HepG2 (cell line): Measurements from ENCODE around the gene SLC4A2. TPM values are rescaled to one million over a fixed set of nuclear protein-coding genes. Genes with fewer than 3 reads are reported as not detected.
A peak's percentile ranks its signal among the peaks of the same experiment; 100 is the strongest.

Source experiments
- BRCA1 ChIP-seq: sonication (generic); formaldehyde crosslinking; IDR thresholded peaks from 2 replicates; pipeline ENCODE4 v1.4.0; 2020; ENCODE audit warnings: missing genetic modification reagents
- ELF4 ChIP-seq: sonication (generic); formaldehyde crosslinking; IDR thresholded peaks from 2 replicates; pipeline ENCODE4 v1.5.0; 2020; ENCODE audit warnings: missing genetic modification reagents, mild to moderate bottlenecking, moderate library complexity, borderline replicate concordance
- HMG20B ChIP-seq: conservative IDR thresholded peaks from 2 replicates; pipeline ENCODE4 v1.6.1; 2016; ENCODE audit warnings: missing genetic modification reagents, missing compliant biosample characterization
- HOXA5 ChIP-seq: sonication (generic); formaldehyde crosslinking; IDR thresholded peaks from 2 replicates; pipeline ENCODE4 v1.4.0; 2020; ENCODE audit warnings: missing genetic modification reagents
- IKZF1 ChIP-seq: fragments of 450-650 bp; IDR thresholded peaks from 2 replicates; pipeline ENCODE4 v1.7.1; 2016
- JARID2 ChIP-seq: sonication (generic); formaldehyde crosslinking; IDR thresholded peaks from 2 replicates; pipeline ENCODE4 v1.8.1; 2023; ENCODE audit warnings: missing genetic modification reagents, inconsistent platforms; ENCODE audit not compliant: insufficient replicate concordance
- JUN ChIP-seq: sonication (generic); formaldehyde crosslinking; IDR thresholded peaks from 2 replicates; pipeline ENCODE4 v1.4.0; 2020; ENCODE audit warnings: mild to moderate bottlenecking, missing genetic modification reagents
- KLF12 ChIP-seq: sonication (generic); formaldehyde crosslinking; IDR thresholded peaks from 2 replicates; pipeline ENCODE4 v1.4.0; 2020; ENCODE audit warnings: missing genetic modification reagents, borderline replicate concordance
- NR2C2 ChIP-seq: sonication (generic); formaldehyde crosslinking; IDR thresholded peaks from 2 replicates; pipeline ENCODE4 v1.4.0; 2020; ENCODE audit warnings: missing genetic modification reagents, mild to moderate bottlenecking, moderate library complexity, borderline replicate concordance
- POLR2G ChIP-seq: fragments of 200-400 bp; formaldehyde crosslinking; IDR thresholded peaks from 2 replicates; pipeline ENCODE4 v1.6.1; 2018; ENCODE audit warnings: mild to moderate bottlenecking, low read depth, low read length, moderate library complexity
- ZBTB3 ChIP-seq: sonication (generic); formaldehyde crosslinking; IDR thresholded peaks from 2 replicates; pipeline ENCODE4 v1.4.0; 2020; ENCODE audit warnings: low read depth, mild to moderate bottlenecking, moderate library complexity, missing genetic modification reagents, borderline replicate concordance
- ZBTB42 ChIP-seq: sonication (generic); formaldehyde crosslinking; IDR thresholded peaks from 2 replicates; pipeline ENCODE4 v1.5.0; 2020; ENCODE audit warnings: mild to moderate bottlenecking, missing genetic modification reagents
- ZBTB8A ChIP-seq: sonication (generic); formaldehyde crosslinking; IDR thresholded peaks from 2 replicates; pipeline ENCODE4 v1.4.0; 2020; ENCODE audit warnings: mild to moderate bottlenecking, low read depth, missing genetic modification reagents, borderline replicate concordance
- ZNF296 ChIP-seq: sonication (generic); formaldehyde crosslinking; conservative IDR thresholded peaks from 2 replicates; pipeline ENCODE4 v1.5.0; 2020; ENCODE audit warnings: mild to moderate bottlenecking, missing genetic modification reagents
- ZNF547 ChIP-seq: sonication (generic); formaldehyde crosslinking; IDR thresholded peaks from 2 replicates; pipeline ENCODE4 v1.5.1; 2020; ENCODE audit warnings: mild to moderate bottlenecking, missing genetic modification reagents
- ZNF558 ChIP-seq: sonication (generic); formaldehyde crosslinking; IDR thresholded peaks from 2 replicates; pipeline ENCODE4 v1.9.0; 2022; ENCODE audit warnings: mild to moderate bottlenecking, missing genetic modification reagents, borderline replicate concordance
- ZNF607 ChIP-seq: sonication (generic); formaldehyde crosslinking; IDR thresholded peaks from 2 replicates; pipeline ENCODE4 v1.5.1; 2020; ENCODE audit warnings: missing genetic modification reagents, mild to moderate bottlenecking, borderline replicate concordance
- ZNF790 ChIP-seq: sonication (generic); formaldehyde crosslinking; IDR thresholded peaks from 2 replicates; pipeline ENCODE4 v1.8.0; 2022; ENCODE audit warnings: missing genetic modification reagents, mild to moderate bottlenecking, borderline replicate concordance
- ZNF792 ChIP-seq: IDR thresholded peaks from 2 replicates; pipeline ENCODE4 v1.6.1; 2016
- polyA plus RNA-seq, 8 experiments: library from polyadenylated mRNA; depleted of rRNA in 3 of 8; stranded (reverse) in 7 of 8; unstranded in 1 of 8; fragments of >200 nt; fragmentation: Illumina TruSeq in 4 of 8; extraction: Trizol in 4 of 8; gene quantifications; 2 replicates each; pipeline versions ENCODE4 v1.2.1 to v1.2.3, GENCODE V29; 2011 to 2016; ENCODE audit warnings: low read depth in 4 of 8, missing spikeins in 1 of 8, mixed read lengths in 1 of 8; ENCODE audit not compliant: insufficient read depth in 1 of 8
- total RNA-seq, 5 experiments: library from RNA; depleted of rRNA; stranded (reverse); fragments of >200 nt; fragmentation: Illumina TruSeq; extraction: Trizol; gene quantifications; 2 replicates each; pipeline ENCODE4 v1.2.3, GENCODE V29; 2016; ENCODE audit warnings: low read depth in 1 of 5
- TF ChIP-seq, protein P1 (sequence below): sonication (generic); formaldehyde crosslinking; IDR thresholded peaks from 2 replicates; pipeline ENCODE4 v1.8.0; 2023; ENCODE audit warnings: mild to moderate bottlenecking, missing genetic modification reagents
- TF ChIP-seq, protein P2 (sequence below): sonication (generic); formaldehyde crosslinking; IDR thresholded peaks from 2 replicates; pipeline ENCODE4 v1.4.0; 2020; ENCODE audit warnings: missing genetic modification reagents
- TF ChIP-seq, protein P3 (sequence below): IDR thresholded peaks from 2 replicates; pipeline ENCODE4 v1.6.1; 2016; ENCODE audit warnings: mild to moderate bottlenecking, missing biosample characterization, missing genetic modification reagents
- TF ChIP-seq, protein P4 (sequence below): sonication (generic); formaldehyde crosslinking; IDR thresholded peaks from 2 replicates; pipeline ENCODE4 v1.4.0; 2020; ENCODE audit warnings: missing genetic modification reagents; ENCODE audit errors: not compliant biosample characterization

The SLC4A2 gene
- total and polyA plus RNA-seq, 2 of the 13 experiments (the other 11 are each of a cell fraction or from before 2014, with no cell fraction given): 51.9 to 73.4 TPM

DNA sequence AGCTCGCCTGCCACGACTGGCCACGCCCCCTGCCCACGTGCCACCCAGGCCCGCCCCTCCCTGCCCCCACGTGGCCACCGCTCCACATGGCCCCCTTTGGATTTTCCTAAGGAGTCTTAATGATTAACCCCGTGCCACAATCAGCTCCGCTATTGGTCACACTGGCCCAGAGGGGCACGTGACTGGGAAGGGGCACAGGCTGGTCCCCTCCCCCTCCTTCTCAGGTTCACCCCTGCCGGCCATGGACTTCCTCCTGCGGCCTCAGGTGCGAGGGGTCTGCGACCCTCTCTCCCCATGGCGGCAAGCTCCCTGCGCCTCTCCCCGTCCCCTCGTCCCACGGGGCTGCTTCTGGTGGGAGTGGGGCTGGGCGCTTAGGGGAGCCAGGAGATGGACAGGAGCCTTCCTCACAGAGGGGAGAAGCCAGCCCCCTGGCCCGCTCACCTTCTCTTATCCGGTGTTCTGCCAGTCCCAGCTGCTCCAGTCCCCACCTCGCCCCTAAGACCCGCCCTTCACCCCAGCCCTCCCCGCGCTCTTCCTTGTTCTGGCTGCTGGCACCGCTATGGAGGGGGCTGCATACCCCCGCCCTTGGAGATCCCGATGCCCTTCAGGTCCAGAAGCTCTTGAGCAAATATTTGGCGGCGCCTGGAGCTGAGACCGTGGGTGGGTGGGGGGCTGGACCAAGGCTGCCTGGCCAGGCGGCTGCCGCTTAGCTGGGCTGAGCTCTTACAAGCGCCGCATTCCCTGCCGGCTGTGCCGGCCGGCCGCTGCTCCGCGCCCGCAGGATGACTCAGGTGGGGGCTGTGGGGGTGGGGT, 3.2 kb downstream of the SLC4A2 start (continued):
- TF ChIP-seq HOXA5 (CRISPR knock-in tag) (no peak), ZNF547 (CRISPR knock-in tag) (no peak; the same call in 1 of the 2 replicates), IKZF1 (no peak), ZNF790 (CRISPR knock-in tag) (no peak), BRCA1 (no peak), ZBTB8A (CRISPR knock-in tag) (no peak), JARID2 (CRISPR knock-in tag) (no peak), ZBTB3 (CRISPR knock-in tag) (no peak), KLF12 (CRISPR knock-in tag) (no peak), POLR2G (peak; percentile 80), NR2C2 (CRISPR knock-in tag) (peak; percentile 61; the same call in 1 of the 2 replicates), ZNF558 (CRISPR knock-in tag) (no peak), HMG20B (CRISPR knock-in tag) (no peak), ZNF296 (no peak), JUN (CRISPR knock-in tag) (no peak), ZNF792 (CRISPR knock-in tag) (0 out of 2 replicates have a peak, but pooled peaks have one; percentile 12), ZNF607 (0 out of 2 replicates have a peak, but pooled peaks have one; percentile 76), ELF4 (CRISPR knock-in tag) (no peak), ZBTB42 (no peak; the same call in 1 of the 2 replicates)
- TF ChIP-seq, protein P1, sequence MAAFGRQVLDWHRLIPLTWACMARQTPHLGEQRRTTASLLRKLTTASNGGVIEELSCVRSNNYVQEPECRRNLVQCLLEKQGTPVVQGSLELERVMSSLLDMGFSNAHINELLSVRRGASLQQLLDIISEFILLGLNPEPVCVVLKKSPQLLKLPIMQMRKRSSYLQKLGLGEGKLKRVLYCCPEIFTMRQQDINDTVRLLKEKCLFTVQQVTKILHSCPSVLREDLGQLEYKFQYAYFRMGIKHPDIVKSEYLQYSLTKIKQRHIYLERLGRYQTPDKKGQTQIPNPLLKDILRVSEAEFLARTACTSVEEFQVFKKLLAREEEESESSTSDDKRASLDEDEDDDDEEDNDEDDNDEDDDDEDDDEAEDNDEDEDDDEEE (CRISPR knock-in tag): no peak
- TF ChIP-seq, protein P2, sequence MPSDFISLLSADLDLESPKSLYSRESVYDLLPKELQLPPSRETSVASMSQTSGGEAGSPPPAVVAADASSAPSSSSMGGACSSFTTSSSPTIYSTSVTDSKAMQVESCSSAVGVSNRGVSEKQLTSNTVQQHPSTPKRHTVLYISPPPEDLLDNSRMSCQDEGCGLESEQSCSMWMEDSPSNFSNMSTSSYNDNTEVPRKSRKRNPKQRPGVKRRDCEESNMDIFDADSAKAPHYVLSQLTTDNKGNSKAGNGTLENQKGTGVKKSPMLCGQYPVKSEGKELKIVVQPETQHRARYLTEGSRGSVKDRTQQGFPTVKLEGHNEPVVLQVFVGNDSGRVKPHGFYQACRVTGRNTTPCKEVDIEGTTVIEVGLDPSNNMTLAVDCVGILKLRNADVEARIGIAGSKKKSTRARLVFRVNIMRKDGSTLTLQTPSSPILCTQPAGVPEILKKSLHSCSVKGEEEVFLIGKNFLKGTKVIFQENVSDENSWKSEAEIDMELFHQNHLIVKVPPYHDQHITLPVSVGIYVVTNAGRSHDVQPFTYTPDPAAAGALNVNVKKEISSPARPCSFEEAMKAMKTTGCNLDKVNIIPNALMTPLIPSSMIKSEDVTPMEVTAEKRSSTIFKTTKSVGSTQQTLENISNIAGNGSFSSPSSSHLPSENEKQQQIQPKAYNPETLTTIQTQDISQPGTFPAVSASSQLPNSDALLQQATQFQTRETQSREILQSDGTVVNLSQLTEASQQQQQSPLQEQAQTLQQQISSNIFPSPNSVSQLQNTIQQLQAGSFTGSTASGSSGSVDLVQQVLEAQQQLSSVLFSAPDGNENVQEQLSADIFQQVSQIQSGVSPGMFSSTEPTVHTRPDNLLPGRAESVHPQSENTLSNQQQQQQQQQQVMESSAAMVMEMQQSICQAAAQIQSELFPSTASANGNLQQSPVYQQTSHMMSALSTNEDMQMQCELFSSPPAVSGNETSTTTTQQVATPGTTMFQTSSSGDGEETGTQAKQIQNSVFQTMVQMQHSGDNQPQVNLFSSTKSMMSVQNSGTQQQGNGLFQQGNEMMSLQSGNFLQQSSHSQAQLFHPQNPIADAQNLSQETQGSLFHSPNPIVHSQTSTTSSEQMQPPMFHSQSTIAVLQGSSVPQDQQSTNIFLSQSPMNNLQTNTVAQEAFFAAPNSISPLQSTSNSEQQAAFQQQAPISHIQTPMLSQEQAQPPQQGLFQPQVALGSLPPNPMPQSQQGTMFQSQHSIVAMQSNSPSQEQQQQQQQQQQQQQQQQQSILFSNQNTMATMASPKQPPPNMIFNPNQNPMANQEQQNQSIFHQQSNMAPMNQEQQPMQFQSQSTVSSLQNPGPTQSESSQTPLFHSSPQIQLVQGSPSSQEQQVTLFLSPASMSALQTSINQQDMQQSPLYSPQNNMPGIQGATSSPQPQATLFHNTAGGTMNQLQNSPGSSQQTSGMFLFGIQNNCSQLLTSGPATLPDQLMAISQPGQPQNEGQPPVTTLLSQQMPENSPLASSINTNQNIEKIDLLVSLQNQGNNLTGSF (CRISPR knock-in tag): no peak
- TF ChIP-seq, protein P3, sequence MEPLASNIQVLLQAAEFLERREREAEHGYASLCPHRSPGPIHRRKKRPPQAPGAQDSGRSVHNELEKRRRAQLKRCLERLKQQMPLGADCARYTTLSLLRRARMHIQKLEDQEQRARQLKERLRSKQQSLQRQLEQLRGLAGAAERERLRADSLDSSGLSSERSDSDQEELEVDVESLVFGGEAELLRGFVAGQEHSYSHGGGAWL: peak; percentile 77
- TF ChIP-seq, protein P4, sequence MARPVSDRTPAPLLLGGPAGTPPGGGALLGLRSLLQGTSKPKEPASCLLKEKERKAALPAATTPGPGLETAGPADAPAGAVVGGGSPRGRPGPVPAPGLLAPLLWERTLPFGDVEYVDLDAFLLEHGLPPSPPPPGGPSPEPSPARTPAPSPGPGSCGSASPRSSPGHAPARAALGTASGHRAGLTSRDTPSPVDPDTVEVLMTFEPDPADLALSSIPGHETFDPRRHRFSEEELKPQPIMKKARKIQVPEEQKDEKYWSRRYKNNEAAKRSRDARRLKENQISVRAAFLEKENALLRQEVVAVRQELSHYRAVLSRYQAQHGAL (CRISPR knock-in tag): no peak
